GM18502 (cell line): ENCODE results near the gene F2RL1.
"Not testable (repeated sequence)": the region's sequence is repeated elsewhere in the genome, so short reads cannot be mapped to it uniquely, and the experiment has no call there.

Experiments used
- ATAC-seq: cut with Tn5 transposase; IDR thresholded peaks from one replicate; pipeline ENCODE4 v1.9.1; 2021; ENCODE audit warnings: mild to moderate bottlenecking; ENCODE audit not compliant: unreplicated experiment, poor library complexity

F2RL1 gene

DNA sequence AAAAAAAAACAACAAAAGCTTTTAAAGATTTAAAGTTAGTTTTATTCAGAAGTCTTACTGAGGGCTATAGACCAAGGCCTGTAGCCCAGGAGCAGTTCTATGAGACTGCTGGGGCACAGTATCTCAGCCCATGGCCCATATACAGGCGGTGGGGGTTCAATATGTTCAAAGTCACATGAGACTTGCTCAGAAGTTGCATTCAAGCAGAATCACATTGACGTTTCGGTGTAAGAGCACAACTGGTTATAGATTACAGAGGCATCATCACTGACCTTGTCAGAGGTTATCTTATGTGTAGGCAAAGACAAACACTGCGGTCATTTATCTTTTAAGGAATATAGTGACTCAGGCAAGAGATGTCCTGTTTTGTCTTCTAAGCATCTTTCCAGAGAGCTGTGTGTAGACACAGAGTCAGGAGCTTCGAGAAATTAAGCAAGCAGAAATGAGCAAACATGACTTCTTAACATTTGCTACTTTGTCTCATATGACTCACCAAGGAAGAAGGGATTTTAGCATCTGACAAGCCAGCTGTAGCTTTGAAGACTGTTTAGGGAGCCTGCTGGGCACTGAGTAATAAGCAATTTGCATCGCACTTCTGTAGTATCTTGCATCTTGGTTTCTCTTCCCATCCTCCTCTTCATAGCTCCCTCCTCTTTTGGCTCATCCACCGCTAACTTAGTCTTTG lies 12.9 kb upstream of the F2RL1 start:
- ATAC-seq: no peak

DNA sequence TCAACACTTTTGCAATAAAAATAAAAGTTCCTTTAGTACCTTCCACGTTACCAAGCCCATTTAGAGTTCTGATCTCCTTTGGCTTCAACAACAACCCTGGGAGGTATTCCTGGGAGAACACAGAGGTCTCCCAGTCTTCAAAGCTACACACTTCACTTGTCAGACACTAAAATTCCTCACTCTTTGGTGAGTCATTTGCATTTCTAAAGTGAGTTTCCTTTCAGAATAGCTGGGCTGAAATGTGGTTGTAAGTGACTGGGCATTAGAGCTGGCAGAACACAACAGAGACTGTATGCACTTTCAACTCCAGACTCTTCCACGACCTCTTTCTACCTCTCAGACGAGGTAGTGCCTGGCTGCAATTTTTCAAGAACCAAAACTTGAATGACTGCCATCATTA lies 11.5 kb upstream of the F2RL1 start:
- ATAC-seq: no peak

DNA sequence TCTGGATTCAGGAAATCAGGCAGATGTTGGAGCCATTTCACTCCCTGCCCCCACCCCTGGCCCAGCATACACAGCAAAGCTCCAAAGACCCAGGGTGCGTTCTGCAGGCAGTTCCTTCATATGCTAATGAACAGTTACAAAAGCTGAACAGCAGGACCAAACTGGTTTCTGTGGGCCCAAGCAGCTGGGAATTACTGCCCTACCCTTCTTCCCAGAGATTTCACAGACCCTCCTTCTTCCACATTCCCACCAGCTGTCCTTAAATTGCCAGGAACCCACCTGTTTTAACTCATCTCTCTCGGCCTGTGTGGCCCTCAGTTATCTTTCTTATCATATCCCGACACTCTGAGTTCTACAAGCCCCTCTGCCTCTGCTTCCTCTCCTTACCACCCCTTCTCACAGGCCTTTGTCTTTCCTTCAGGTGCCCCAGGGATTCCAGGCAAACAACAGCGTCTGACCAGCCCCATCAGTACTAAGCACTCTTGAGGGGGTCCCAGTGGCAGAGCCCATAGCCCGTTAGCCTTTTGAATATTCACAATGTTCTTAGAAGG lies 10.6 kb upstream of the F2RL1 start:
- ATAC-seq: no peak

DNA sequence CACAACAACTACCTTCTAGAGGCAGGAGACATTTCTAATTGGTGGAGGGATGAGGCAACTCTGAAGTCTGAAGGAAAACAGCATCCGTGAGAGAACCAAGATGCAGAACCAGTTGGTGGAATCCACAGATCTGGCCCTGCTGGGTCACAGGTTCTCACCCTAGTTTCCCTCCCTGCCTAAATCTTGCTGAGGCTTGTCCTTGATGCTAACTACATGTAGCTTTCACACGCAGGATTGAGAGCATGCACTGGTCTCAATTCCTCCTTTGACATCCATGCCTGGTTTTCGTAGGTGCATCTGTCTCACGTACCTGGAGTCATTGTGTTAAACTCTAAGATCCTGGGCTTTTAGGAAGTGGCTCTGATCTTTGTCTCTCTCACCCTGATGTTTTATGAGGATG lies 9.7 kb upstream of the F2RL1 start:
- no peak for ATAC-seq

DNA sequence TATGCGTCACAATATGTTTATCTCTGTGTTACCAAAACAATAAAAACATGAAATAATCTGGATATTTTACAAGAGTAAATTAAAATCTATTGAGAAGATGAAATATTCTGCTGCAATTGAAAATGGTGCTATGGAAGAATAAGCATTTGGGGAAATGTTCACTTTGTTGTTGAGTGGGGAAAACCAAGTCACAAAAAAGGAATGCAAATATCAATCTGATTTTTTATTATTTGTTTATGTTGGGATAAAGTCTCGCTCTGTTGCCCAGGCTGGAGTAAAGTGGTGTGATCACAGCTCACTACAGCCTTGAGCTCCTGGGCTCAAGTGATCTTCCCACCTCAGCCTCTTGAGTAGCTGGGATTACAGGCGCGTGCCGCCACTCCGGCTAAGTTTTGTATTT lies 8.6 kb upstream of the F2RL1 start:
- ATAC-seq: no peak

DNA sequence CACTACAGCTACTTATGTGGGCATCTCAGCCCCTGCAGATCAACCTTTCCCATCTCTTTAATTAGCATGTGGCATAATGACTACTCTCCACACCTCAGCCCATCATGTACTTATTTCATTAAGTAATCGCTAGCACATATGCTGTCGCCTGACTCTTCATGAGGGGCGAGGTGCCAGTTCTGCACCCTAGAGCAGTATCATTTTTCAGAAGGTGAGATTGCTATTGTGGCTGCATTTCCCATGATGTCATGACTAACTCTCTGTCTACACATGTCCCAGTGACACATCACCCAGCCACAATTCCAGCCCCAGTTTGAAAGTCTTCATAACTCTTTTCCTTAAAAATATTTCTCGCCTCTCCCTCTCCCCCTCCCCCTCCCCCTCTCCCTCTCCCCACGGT lies 7.6 kb upstream of the F2RL1 start:
- ATAC-seq: no peak

DNA sequence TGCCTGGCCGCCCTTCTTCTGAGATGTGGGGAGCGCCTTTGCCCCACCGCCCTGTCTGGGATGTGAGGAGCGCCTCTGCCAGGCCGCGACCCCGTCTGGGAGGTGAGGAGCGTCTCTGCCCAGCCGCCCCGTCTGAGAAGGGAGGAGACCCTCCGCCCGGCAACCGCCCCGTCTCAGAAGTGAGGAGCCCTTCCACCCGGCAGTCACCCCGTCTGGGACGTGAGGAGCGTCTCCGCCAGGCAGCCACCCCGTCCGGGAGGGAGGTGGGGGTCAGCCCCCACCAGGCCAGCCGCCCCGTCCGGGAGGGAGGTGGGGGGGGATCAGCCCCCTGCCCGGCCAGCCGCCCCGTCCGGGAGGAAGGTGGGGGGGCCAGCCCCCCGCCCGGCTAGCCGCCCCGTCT lies 6.6 kb upstream of the F2RL1 start:
- ATAC-seq: not testable (repeated sequence)

DNA sequence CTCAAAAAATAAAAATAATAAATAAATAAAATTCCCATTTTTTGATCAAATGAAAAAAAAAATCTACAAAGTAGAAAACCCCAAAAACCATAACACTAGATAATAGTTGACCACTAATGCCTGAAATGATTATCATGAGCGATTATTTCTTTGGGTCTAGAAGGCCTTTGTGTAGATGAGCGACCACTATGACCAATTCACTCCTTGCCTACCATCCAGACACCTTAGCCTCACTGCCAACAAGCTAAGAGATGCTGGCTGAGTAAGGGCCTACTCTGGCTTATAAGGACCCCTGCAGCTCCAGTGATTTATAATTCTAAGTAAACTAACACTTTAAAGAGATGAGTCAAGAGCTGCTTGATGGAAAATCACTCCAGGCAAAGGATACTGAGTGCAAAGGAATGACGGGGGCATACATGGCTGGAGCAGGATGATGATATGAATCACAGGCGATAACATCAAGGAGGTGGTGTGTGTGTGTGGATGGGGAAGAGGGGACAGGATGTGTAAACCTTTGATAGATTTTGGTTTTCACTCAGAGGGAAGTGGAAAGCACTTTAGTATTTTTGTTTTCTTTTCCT lies 4.8 kb upstream of the F2RL1 start:
- ATAC-seq: no peak

DNA sequence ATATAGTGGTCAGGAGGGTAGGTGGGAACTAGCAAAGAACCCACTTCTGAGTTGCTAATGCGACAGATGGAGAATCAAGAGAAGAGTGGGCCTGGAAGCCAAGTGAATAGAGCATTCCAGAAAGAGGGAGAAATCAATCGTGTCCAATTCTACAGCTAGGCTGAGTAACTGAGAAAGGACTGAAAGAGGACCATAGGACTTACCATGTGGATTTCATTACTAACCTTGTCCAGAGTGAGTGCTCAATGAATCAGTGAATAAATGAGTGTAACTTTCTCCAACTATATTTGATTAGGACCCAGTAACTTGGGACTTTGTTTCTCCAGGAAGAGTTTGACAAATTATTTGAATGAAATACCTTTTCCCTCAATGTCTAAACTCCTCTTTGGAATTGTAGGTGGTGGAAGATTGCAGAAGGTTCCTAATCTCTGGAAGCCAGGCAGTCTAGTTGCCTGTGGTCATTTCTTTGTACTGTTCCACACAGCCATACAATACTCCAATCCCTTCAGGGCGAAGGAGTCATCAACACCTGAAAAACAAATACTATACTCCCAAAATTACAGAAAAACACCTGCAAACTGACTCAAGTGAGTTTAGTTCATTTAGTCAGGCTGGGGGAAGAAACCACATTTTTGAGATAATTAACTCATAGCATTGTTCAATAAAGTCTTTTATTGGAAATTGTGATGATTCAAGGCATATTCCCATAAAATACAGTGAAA lies 2.6 kb upstream of the F2RL1 start:
- no peak for ATAC-seq

DNA sequence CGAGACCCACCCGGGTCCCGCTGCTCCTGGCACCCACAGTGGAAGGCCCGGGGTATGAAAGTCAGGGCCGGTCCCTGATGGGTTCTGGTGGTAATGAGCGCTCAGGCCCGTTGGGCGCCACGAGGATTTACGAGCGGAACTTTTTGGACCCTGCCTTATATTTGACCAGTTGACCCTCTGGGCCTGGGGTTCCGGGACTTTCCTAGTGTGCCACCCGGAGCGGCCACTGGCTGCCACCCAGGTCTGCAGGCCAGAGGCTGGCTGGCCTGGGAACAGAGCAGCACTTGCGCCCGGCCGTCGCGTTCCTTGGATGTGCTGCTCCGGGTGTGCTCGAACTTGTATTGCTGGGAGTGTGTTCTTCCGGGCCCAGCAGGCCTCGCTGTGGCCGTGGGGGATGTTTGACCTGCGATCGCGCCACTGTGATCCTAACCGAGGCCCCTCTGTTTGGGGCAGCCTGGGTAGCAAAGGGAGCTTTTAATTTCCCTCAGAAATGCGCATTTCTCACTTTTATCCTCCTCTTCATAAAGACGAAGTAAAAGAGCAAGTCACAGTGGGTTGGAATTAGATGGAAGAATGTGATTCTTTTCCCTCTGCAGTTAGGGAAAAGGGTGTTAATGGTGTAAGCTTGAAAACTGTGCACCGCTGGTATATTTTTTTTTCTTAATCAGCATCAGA lies 1.2 kb downstream of the F2RL1 start:
- ATAC-seq: no peak

DNA sequence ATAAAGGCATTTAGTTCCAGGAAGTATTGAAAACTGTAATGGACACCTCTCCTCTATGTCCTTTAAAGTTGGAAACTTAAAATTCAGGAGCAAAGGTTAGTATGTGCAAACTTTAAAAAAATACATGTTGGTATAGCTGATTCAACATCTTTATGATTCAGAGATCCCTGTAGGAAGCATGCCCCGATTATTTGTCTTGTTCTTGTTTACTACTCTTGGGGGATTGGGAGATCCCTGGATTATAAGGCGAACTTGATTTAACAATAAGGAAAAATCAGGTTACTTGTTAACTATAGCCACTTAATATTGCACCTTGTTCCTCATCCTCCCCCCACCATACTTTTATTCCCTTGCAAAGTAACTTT lies 1.7 kb downstream of the F2RL1 start:
- ATAC-seq: no peak

DNA sequence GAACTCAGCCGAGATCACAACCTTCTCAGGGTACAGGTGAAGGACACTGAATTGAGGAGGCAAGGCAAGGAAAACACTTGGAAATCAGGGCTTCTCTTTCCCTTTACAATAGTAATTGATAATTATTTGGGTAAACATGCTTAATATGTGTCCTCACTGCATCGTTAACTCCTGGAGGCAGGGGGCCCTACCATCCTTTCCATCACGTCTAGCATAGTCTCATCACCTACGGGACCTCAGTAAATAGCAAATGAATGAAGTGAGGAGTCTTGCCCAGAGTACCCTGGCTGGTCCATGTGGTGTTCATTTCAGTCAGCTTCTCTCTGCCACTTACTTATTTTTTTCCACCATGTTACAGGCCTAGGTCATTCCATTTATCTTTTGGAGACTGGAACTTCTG lies 2.3 kb downstream of the F2RL1 start:
- no peak for ATAC-seq

DNA sequence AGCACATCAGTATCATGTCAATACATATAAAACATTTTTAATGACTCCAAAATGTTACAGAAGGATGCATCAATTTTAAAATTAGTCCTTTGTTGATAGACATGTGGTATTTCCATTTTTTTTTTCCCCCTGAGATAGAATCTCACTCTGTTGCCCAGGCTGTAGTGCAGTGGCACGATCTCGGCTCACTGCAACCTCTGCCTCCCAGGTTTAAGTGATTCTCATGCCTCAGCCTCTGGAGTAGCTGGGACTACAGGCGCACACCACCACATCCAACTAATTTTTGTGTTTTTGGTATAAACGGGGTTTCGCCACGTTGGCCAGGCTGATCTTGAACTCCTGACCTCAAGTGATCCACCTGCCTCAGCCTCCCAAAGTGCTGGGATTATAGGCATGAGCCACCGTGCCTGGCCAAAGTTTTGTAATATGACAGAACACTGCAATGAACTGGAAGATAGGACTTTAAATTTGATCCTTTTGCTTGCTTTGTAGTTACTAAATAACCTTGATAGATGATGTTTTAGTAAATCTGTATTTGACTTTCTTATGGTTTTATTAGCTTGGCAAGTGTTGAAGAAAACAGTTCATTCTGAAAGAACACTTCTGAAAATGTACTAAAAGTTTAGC lies 3.4 kb downstream of the F2RL1 start:
- ATAC-seq: not testable (repeated sequence)

DNA sequence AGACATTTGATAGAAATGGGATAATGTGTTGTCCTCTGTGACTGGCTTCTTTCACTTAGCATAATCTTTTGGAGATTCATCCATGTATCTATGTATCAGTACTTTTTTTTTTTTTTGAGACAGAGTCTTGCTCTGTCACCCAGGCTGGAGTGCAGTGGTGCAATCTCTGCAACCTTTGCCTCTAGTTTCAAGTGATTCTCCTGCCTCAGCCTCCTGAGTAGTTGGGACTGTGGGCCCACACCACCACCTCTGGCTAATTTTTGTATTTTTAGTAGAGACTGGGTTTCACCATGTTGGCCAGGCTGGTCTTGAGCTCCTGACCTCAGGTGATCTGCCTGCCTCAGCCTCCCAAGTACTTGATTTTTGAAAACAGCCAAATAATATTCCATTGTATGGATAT lies 7.6 kb downstream of the F2RL1 start:
- ATAC-seq: not testable (repeated sequence)

DNA sequence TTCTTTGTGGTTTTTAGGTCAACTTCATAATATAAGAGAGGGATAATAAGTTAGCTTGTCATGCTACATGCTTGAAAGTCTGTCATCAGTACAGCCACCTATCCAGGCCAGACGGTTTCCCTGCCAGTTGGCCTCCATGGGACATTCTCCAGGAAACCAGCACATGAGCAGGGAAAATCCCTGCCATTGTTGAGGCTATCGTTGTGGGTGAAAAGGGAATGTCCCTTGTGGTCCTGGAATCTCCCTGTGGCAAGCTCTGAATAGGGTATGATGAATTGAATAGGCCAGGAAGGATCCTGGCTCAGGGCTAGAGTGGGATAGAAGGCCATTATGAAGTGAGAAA lies 12.3 kb downstream of the F2RL1 start:
- no peak for ATAC-seq

DNA sequence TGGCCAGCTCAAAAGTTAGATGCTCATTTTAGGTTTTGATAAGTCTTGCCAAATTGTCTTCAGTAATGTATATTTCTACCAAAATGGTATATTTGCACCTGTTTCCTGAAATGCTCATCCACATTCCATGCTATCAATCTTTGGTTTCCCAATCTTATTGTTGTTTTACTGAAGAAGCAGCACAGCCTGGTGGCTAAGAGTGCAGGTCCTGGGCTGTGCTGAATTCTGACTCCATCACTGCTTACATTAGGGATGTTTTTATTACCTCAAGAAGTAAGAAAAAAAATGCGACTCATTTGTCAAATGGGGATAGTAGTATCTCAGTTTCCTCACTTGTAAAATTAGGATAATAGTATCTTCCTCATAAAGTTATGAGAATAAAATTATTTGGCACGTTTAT lies 17.4 kb downstream of the F2RL1 start:
- no peak for ATAC-seq

DNA sequence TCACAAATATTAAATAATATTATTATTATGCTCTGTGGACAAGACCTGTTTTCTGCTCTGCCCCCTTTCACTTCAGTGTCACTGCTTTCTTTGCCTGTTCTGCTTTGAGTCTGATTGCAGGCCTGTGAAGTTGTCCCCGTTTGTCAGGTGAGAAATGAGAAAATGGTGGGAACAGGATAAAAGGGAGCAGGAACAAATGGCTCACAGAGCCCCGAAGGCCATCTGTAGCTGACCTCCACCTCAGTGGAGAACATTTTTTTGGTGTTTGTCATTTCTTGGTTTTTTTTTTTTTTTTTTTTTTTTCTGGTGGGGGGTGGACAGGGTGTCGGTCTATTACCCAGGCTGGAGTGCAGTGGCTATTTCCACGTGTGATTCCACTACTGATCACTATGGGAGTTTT lies 17.8 kb downstream of the F2RL1 start:
- ATAC-seq: no peak

DNA sequence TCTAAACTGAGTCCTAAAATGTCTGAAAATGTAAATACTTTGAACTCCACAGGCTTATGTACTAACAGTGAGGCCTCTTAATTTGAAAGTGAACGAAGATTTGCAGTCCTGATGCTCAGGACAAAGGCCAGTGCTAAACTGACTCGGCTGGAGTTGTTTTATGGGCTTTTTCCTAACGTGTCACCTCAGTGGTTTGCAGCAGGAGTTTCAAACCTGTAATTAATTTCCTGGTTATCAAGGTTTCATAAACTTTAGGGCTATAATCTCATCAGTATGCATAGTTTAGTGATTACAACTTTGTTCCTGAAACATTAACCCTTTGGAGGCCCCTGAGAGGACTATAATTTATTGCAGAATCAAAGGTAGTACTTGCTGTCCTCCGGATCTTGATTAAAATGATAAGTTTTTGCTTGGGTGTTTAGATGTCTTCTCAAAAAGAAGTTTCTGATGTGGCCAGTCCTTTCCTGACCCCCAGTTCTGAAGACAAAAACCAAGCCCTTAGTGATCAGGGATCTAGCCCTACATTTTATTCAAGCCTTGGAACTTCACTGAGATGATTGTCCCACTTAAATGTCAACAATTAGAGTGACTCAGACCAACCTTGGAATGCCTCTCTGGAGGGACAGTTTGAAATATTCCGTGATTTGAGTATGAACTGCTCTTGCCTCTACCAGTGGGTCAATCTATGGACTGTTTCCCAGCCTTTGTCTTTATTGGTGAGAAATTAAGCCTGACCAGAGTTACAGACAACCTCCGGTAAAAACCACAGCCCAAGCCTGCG lies 19.8 kb downstream of the F2RL1 start:
- ATAC-seq: no peak

DNA sequence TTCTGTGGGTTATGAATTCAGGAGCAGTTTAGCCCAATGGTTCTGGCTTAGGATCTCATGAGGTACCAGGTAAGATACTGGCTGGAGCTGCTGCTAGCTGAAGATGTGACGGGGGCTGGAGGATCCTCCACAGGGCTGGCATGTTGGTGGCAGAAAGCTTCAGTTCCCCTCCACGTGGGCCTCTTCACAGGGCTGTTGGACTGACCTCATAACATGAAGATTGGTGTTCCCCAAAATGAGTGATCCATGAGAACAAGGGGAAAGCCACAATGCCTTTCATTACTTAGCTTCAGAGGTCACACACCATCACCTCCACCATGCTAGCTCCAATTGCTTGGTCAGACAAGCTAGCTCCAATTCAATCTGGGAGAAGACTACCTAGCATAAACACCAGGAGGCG lies 22.5 kb downstream of the F2RL1 start:
- no peak for ATAC-seq

DNA sequence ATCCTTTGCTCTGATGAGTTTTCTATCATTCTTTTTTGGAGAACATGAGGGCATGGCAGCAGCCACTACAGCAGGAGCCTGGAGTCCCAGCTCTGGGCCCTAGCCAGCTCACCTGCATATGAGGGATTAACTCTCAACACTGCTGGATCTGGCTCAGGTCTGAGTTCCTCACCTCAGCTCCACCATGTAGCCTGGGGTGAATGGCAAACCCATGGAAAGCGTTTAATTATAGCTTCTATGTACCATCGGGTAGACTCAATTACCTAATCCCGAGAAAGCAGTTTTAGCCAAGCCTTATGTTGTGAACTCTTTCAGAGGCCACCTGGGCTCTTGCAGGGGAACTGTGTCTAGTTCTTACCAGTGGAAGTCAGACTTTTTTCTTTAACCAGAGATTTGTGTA lies 27.1 kb downstream of the F2RL1 start:
- no peak for ATAC-seq
